HepG2 (cell line): Measurements from ENCODE around the gene SGSH. TPM values are rescaled to one million over a fixed set of nuclear protein-coding genes. Genes with fewer than 3 reads are reported as not detected.

Experiments used
- AFF4 ChIP-seq: sonication (generic); formaldehyde crosslinking; IDR thresholded peaks from 2 replicates; pipeline ENCODE4 v1.4.0; 2020; ENCODE audit warnings: missing genetic modification reagents
- KLF13 ChIP-seq: sonication (generic); formaldehyde crosslinking; IDR thresholded peaks from 2 replicates; pipeline ENCODE4 v1.4.0; 2020; ENCODE audit warnings: mild to moderate bottlenecking, missing genetic modification reagents
- MAFK ChIP-seq, 2 experiments: IDR thresholded peaks in 1 of 2; conservative IDR thresholded peaks in 1 of 2; 2 replicates each; pipeline ENCODE4 v1.6.1; 2011; ENCODE audit warnings: improper control_type of control experiment in 2 of 2, low read length in 2 of 2
- MED13 ChIP-seq: sonication (generic); formaldehyde crosslinking; IDR thresholded peaks from 2 replicates; pipeline ENCODE4 v1.5.0; 2020; ENCODE audit warnings: missing genetic modification reagents
- RELA ChIP-seq: sonication (generic); formaldehyde crosslinking; IDR thresholded peaks from 2 replicates; pipeline ENCODE4 v1.4.0; 2020; ENCODE audit warnings: missing genetic modification reagents
- RORA ChIP-seq: sonication (generic); formaldehyde crosslinking; IDR thresholded peaks from 2 replicates; pipeline ENCODE4 v1.5.0; 2020; ENCODE audit warnings: mild to moderate bottlenecking, missing genetic modification reagents, moderate library complexity
- TBX2 ChIP-seq: sonication (generic); formaldehyde crosslinking; IDR thresholded peaks from 2 replicates; pipeline ENCODE4 v1.5.0; 2020; ENCODE audit warnings: missing genetic modification reagents, mild to moderate bottlenecking, borderline replicate concordance
- ZNF282 ChIP-seq: fragments of 450-650 bp; IDR thresholded peaks from 2 replicates; pipeline ENCODE4 v1.6.1; 2018; ENCODE audit not compliant: partially characterized antibody
- ZNF891 ChIP-seq: sonication (generic); formaldehyde crosslinking; IDR thresholded peaks from 2 replicates; pipeline ENCODE4 v1.5.0; 2020; ENCODE audit warnings: mild to moderate bottlenecking, missing genetic modification reagents
- polyA plus RNA-seq, 8 experiments: library from polyadenylated mRNA; depleted of rRNA in 3 of 8; stranded (reverse) in 7 of 8; unstranded in 1 of 8; fragments of >200 nt; fragmentation: Illumina TruSeq in 4 of 8; extraction: Trizol in 4 of 8; gene quantifications; 2 replicates each; pipeline versions ENCODE4 v1.2.1 to v1.2.3, GENCODE V29; 2011 to 2016; ENCODE audit warnings: low read depth in 4 of 8, missing spikeins in 1 of 8, mixed read lengths in 1 of 8; ENCODE audit not compliant: insufficient read depth in 1 of 8
- total RNA-seq, 5 experiments: library from RNA; depleted of rRNA; stranded (reverse); fragments of >200 nt; fragmentation: Illumina TruSeq; extraction: Trizol; gene quantifications; 2 replicates each; pipeline ENCODE4 v1.2.3, GENCODE V29; 2016; ENCODE audit warnings: low read depth in 1 of 5
- TF ChIP-seq, protein P1 (sequence below): sonication (generic); formaldehyde crosslinking; IDR thresholded peaks from 2 replicates; pipeline ENCODE4 v1.5.0; 2020; ENCODE audit warnings: missing genetic modification reagents
- TF ChIP-seq, protein P2 (sequence below): sonication (generic); formaldehyde crosslinking; IDR thresholded peaks from 2 replicates; pipeline ENCODE4 v1.4.0; 2020; ENCODE audit warnings: mild to moderate bottlenecking, missing genetic modification reagents
- TF ChIP-seq, protein P3 (sequence below): sonication (generic); formaldehyde crosslinking; IDR thresholded peaks from 2 replicates; pipeline ENCODE4 v1.4.0; 2020; ENCODE audit warnings: missing genetic modification reagents
- TF ChIP-seq, protein P4 (sequence below): sonication (generic); formaldehyde crosslinking; IDR thresholded peaks from 2 replicates; pipeline ENCODE4 v1.5.0; 2020; ENCODE audit warnings: mild to moderate bottlenecking, missing genetic modification reagents

SGSH gene
- total and polyA plus RNA-seq, 2 of the 13 experiments (the other 11 are each of a cell fraction or from before 2014, with no cell fraction given), result 12.2 to 17.6 TPM

DNA sequence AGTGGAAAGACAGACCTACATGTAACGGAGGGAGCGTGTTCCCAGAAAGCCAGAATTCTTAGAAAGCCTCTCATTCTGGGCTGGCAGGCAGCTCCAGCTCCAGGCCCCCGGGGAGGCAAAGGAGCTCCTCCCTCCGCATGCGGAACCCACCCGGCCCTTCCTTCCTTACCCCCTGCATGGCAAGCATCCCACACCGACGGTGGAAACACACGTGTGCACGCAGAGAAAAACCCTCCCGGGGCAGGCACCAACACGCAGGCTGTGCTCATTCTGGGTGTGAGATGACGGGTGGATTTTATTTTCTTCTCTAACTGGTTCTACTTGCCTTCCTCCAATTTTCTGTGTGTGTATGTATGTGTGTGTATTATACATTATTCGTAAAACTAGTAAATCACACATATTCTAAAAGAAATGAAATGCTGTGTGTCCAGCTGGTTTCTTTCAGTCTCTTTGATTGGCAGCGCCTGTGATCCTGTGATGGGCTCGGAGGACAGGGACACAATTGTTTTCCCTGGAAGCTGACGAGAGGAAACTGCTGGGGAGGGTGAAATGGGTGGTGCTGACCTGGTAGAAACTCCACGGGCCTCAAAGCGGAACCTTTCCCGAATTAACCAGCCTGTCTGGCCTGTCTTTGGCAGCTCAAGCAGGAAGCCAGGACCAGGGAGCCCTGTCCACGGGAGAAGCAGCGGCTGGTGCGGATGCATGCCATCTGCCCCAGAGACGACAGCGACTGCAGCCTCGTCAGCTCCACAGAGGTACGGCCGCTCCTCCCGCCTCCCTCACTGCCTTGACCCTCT is 28.1 kb downstream of the SGSH start (continued):
- TF ChIP-seq, protein P1, sequence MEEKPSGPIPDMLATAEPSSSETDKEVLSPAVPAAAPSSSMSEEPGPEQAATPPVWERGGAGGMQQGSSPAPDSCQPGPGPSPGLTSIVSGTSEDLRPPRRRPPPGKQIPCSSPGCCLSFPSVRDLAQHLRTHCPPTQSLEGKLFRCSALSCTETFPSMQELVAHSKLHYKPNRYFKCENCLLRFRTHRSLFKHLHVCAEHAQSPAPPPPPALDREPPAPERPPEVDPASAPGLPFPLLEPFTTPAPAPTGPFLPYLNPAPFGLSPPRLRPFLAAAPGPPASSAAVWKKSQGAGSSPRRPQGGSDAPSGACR (CRISPR knock-in tag), result no peak
- TF ChIP-seq, protein P2, sequence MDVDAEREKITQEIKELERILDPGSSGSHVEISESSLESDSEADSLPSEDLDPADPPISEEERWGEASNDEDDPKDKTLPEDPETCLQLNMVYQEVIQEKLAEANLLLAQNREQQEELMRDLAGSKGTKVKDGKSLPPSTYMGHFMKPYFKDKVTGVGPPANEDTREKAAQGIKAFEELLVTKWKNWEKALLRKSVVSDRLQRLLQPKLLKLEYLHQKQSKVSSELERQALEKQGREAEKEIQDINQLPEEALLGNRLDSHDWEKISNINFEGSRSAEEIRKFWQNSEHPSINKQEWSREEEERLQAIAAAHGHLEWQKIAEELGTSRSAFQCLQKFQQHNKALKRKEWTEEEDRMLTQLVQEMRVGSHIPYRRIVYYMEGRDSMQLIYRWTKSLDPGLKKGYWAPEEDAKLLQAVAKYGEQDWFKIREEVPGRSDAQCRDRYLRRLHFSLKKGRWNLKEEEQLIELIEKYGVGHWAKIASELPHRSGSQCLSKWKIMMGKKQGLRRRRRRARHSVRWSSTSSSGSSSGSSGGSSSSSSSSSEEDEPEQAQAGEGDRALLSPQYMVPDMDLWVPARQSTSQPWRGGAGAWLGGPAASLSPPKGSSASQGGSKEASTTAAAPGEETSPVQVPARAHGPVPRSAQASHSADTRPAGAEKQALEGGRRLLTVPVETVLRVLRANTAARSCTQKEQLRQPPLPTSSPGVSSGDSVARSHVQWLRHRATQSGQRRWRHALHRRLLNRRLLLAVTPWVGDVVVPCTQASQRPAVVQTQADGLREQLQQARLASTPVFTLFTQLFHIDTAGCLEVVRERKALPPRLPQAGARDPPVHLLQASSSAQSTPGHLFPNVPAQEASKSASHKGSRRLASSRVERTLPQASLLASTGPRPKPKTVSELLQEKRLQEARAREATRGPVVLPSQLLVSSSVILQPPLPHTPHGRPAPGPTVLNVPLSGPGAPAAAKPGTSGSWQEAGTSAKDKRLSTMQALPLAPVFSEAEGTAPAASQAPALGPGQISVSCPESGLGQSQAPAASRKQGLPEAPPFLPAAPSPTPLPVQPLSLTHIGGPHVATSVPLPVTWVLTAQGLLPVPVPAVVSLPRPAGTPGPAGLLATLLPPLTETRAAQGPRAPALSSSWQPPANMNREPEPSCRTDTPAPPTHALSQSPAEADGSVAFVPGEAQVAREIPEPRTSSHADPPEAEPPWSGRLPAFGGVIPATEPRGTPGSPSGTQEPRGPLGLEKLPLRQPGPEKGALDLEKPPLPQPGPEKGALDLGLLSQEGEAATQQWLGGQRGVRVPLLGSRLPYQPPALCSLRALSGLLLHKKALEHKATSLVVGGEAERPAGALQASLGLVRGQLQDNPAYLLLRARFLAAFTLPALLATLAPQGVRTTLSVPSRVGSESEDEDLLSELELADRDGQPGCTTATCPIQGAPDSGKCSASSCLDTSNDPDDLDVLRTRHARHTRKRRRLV (CRISPR knock-in tag), result no peak
- TF ChIP-seq TBX2 (CRISPR knock-in tag), result no peak
- 0 out of 4 replicates have a peak, but pooled peaks of 1 of the 2 experiments have one; percentile 14 for TF ChIP-seq MAFK (conservative IDR thresholded peaks at IDR 0.05 in 1 of 2, IDR thresholded peaks at IDR 0.05 in 1 of 2; ENCODE audit: low read length in 2 of 2)
- TF ChIP-seq ZNF891 (CRISPR knock-in tag), result peak; percentile 69; the same call in 1 of the 2 replicates
- no peak for TF ChIP-seq KLF13 (CRISPR knock-in tag)
- TF ChIP-seq ZNF282, result no peak
- TF ChIP-seq, protein P3, sequence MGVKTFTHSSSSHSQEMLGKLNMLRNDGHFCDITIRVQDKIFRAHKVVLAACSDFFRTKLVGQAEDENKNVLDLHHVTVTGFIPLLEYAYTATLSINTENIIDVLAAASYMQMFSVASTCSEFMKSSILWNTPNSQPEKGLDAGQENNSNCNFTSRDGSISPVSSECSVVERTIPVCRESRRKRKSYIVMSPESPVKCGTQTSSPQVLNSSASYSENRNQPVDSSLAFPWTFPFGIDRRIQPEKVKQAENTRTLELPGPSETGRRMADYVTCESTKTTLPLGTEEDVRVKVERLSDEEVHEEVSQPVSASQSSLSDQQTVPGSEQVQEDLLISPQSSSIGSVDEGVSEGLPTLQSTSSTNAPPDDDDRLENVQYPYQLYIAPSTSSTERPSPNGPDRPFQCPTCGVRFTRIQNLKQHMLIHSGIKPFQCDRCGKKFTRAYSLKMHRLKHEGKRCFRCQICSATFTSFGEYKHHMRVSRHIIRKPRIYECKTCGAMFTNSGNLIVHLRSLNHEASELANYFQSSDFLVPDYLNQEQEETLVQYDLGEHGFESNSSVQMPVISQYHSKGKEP, result no peak
- no peak for TF ChIP-seq MED13
- no peak for TF ChIP-seq RORA (CRISPR knock-in tag)
- TF ChIP-seq AFF4 (CRISPR knock-in tag), result no peak
- TF ChIP-seq RELA (CRISPR knock-in tag), result no peak
- TF ChIP-seq, protein P4, sequence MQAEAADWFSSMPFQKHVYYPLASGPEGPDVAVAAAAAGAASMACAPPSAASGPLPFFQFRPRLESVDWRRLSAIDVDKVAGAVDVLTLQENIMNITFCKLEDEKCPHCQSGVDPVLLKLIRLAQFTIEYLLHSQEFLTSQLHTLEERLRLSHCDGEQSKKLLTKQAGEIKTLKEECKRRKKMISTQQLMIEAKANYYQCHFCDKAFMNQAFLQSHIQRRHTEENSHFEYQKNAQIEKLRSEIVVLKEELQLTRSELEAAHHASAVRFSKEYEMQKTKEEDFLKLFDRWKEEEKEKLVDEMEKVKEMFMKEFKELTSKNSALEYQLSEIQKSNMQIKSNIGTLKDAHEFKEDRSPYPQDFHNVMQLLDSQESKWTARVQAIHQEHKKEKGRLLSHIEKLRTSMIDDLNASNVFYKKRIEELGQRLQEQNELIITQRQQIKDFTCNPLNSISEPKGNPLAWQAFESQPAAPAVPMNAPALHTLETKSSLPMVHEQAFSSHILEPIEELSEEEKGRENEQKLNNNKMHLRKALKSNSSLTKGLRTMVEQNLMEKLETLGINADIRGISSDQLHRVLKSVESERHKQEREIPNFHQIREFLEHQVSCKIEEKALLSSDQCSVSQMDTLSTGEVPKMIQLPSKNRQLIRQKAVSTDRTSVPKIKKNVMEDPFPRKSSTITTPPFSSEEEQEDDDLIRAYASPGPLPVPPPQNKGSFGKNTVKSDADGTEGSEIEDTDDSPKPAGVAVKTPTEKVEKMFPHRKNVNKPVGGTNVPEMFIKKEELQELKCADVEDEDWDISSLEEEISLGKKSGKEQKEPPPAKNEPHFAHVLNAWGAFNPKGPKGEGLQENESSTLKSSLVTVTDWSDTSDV (CRISPR knock-in tag), result 0 out of 2 replicates have a peak, but pooled peaks have one; percentile 62
